Testis (tissue), 2 donors: ENCODE measurements around the gene FHIT.

Experiments used
- POLR2A ChIP-seq: fragments of 450-650 bp; IDR thresholded peaks from one replicate; pipeline ENCODE4 v1.6.1; 2017; ENCODE audit warnings: antibody characterized with exemption, mild to moderate bottlenecking, moderate library complexity
- TF ChIP-seq, protein P1 (sequence below), 3 experiments: fragments of 450-650 bp in 2 of 3; fragments of 200-600 bp in 1 of 3; sonication (generic) in 1 of 3; IDR thresholded peaks; one replicate each; pipeline ENCODE4 v1.5.1; 2016 to 2019; ENCODE audit warnings: antibody characterized with exemption in 3 of 3, mild to moderate bottlenecking in 2 of 3, moderate library complexity in 1 of 3

DNA sequence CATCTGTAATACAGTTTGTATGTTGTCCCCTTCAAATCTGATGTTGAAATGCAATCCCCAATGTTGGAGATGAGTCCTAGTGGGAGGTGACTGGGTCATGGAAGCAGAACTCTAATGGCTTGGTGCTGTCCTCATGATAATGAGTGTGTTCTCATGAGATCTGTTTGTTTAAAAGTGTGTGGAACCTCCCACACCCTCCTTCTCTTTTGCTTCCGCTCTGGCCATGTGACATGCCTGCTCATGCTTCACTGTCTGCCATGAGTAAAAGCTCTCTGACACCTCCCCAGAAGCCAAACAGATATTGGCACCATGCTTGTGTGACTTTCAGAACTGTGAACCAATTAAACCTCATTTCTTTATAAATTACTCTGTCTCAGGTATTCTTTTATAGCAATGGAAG, 1407.4 kb downstream of the FHIT start:
- TF ChIP-seq POLR2A = no peak
- TF ChIP-seq, protein P1, sequence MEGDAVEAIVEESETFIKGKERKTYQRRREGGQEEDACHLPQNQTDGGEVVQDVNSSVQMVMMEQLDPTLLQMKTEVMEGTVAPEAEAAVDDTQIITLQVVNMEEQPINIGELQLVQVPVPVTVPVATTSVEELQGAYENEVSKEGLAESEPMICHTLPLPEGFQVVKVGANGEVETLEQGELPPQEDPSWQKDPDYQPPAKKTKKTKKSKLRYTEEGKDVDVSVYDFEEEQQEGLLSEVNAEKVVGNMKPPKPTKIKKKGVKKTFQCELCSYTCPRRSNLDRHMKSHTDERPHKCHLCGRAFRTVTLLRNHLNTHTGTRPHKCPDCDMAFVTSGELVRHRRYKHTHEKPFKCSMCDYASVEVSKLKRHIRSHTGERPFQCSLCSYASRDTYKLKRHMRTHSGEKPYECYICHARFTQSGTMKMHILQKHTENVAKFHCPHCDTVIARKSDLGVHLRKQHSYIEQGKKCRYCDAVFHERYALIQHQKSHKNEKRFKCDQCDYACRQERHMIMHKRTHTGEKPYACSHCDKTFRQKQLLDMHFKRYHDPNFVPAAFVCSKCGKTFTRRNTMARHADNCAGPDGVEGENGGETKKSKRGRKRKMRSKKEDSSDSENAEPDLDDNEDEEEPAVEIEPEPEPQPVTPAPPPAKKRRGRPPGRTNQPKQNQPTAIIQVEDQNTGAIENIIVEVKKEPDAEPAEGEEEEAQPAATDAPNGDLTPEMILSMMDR (IDR thresholded peaks at IDR 0.05) = no peak
